GM18511 (cell line): ENCODE results near the gene CLIP1.
"Not testable (repeated sequence)": the region's sequence is repeated elsewhere in the genome, so short reads cannot be mapped to it uniquely, and the experiment has no call there.

ENCODE experiments used
- ATAC-seq: cut with Tn5 transposase; IDR thresholded peaks from one replicate; pipeline ENCODE4 v1.9.1; 2021; ENCODE audit warnings: mild to moderate bottlenecking, moderate library complexity; ENCODE audit not compliant: unreplicated experiment

The CLIP1 gene

GRCh38 chr12:122362755-122363154 lies 59.7 kb downstream of the CLIP1 start:
- ATAC-seq, result no peak

GRCh38 chr12:122358403-122358802 lies 64.1 kb downstream of the CLIP1 start:
- ATAC-seq, result not testable (repeated sequence)

GRCh38 chr12:122357536-122357935 lies 64.9 kb downstream of the CLIP1 start:
- not testable (repeated sequence) for ATAC-seq

- ATAC-seq, result not testable (repeated sequence)
Measured at GRCh38 chr12:122356991-122357390, 65.5 kb downstream of the CLIP1 start.

- ATAC-seq, result no peak
Measured at GRCh38 chr12:122356192-122356635, 66.3 kb downstream of the CLIP1 start.

GRCh38 chr12:122355706-122356105 lies 66.8 kb downstream of the CLIP1 start:
- ATAC-seq, result no peak

GRCh38 chr12:122354958-122355641 lies 67.4 kb downstream of the CLIP1 start:
- no peak for ATAC-seq

GRCh38 chr12:122352394-122352793 lies 70.1 kb downstream of the CLIP1 start:
- ATAC-seq, result no peak

- no peak for ATAC-seq
Measured at GRCh38 chr12:122350141-122350848, 72.2 kb downstream of the CLIP1 start.

- ATAC-seq, result no peak
Measured at GRCh38 chr12:122349078-122349477, 73.4 kb downstream of the CLIP1 start.

- ATAC-seq, result no peak
Measured at GRCh38 chr12:122348505-122348904, 74.0 kb downstream of the CLIP1 start.

- no peak for ATAC-seq
Measured at GRCh38 chr12:122346054-122346453, 76.4 kb downstream of the CLIP1 start.

- ATAC-seq, result no peak
Measured at GRCh38 chr12:122345042-122345441, 77.4 kb downstream of the CLIP1 start.

GRCh38 chr12:122336015-122336946 lies 86.2 kb downstream of the CLIP1 start:
- ATAC-seq, result no peak

GRCh38 chr12:122333142-122334087 lies 89.1 kb downstream of the CLIP1 start:
- no peak for ATAC-seq

- no peak for ATAC-seq
Measured at GRCh38 chr12:122327494-122328385, 94.7 kb downstream of the CLIP1 start.

- no peak for ATAC-seq
Measured at GRCh38 chr12:122327014-122327413, 95.5 kb downstream of the CLIP1 start.

GRCh38 chr12:122326586-122326985 lies 95.9 kb downstream of the CLIP1 start:
- ATAC-seq, result no peak
